SHP77 (cell line): ENCODE data around the gene PALM.

Source experiments
- DNase-seq, 2 experiments: peaks; one replicate each; lab custom pipeline; 2025; lab: John Stamatoyannopoulos, UW

PALM gene

GRCh38 chr19:782878-783668 is 74.3 kb downstream of the PALM start:
- DNase-seq: no peak

GRCh38 chr19:784541-784940 is 75.8 kb downstream of the PALM start:
- no peak for DNase-seq

GRCh38 chr19:787536-787935 is 78.8 kb downstream of the PALM start:
- DNase-seq: no peak

- no peak for DNase-seq
Measured at GRCh38 chr19:788686-788982, 79.9 kb downstream of the PALM start.

GRCh38 chr19:788983-789700 is 80.4 kb downstream of the PALM start:
- no peak for DNase-seq

GRCh38 chr19:789701-790060 is 80.9 kb downstream of the PALM start:
- DNase-seq: no peak

GRCh38 chr19:791007-791566 is 82.4 kb downstream of the PALM start:
- DNase-seq: no peak

GRCh38 chr19:791567-792305 is 83.0 kb downstream of the PALM start:
- DNase-seq: no peak

- DNase-seq: no peak
Measured at GRCh38 chr19:792306-792885, 83.7 kb downstream of the PALM start.

- no peak for DNase-seq
Measured at GRCh38 chr19:793806-794205, 85.1 kb downstream of the PALM start.

GRCh38 chr19:795073-795611 is 86.4 kb downstream of the PALM start:
- no peak for DNase-seq

GRCh38 chr19:795691-796581 is 87.2 kb downstream of the PALM start:
- no peak for DNase-seq

- DNase-seq: peak; percentile 99 to 100
Measured at GRCh38 chr19:796692-797527, 88.2 kb downstream of the PALM start, which contains the start of gene PTBP1. Gene PTBP1 (plus strand): TSS chr19:797452. CDS start chr19:797498, 46 bp downstream.
